GM23338 (cell line): Measurements from ENCODE around the gene AARS2. TPM values are rescaled to one million over a fixed set of nuclear protein-coding genes. Genes with fewer than 3 reads are reported as not detected.

ENCODE experiments used
- CREB1 ChIP-seq: fragments of 250-450 bp; sonication (Bioruptor Pico); IDR thresholded peaks from 2 replicates; pipeline ENCODE4 v1.5.0; 2020; ENCODE audit warnings: low read depth, mild to moderate bottlenecking, moderate library complexity
- EZH2phosphoT487 ChIP-seq: fragments of 200-600 bp; sonication (generic); IDR thresholded peaks from one replicate; pipeline ENCODE4 v1.8.1; 2018; ENCODE audit warnings: antibody characterized with exemption; ENCODE audit not compliant: unreplicated experiment
- NANOG ChIP-seq: IDR thresholded peaks from 2 replicates; pipeline ENCODE4 v1.6.1; 2016; ENCODE audit warnings: antibody characterized with exemption, borderline replicate concordance
- STAT1 ChIP-seq: IDR thresholded peaks from one replicate; pipeline ENCODE4 v1.6.1; 2016; ENCODE audit warnings: antibody characterized with exemption; ENCODE audit not compliant: unreplicated experiment
- ZNF114 ChIP-seq: fragments of 250-450 bp; sonication (Bioruptor Pico); IDR thresholded peaks from 2 replicates; pipeline ENCODE4 v1.5.0; 2020; ENCODE audit warnings: mild to moderate bottlenecking, moderate library complexity
- ZNF462 ChIP-seq: fragments of 250-450 bp; sonication (Bioruptor Pico); IDR thresholded peaks from 2 replicates; pipeline ENCODE4 v1.5.0; 2020; ENCODE audit warnings: mild to moderate bottlenecking, moderate library complexity
- polyA plus RNA-seq: library from polyadenylated mRNA; unstranded; fragments of >200 nt; fragmentation: Nextera tagmentation; extraction: Ambion mirVana; gene quantifications from 2 replicates; pipeline ENCODE4 v1.2.1, GENCODE V29; 2016
- total RNA-seq: library from RNA; depleted of rRNA; stranded (reverse); fragments of >200 nt; shearing (Covaris generic); gene quantifications from 2 replicates; pipeline ENCODE4 v1.2.3, GENCODE V29; 2014
- TF ChIP-seq, protein P1 (sequence below): IDR thresholded peaks from one replicate; pipeline ENCODE4 v1.6.1; 2018; ENCODE audit warnings: antibody characterized with exemption; ENCODE audit not compliant: unreplicated experiment

The AARS2 gene
- total and polyA plus RNA-seq, 2 experiments from 2014 or later = 6.5 to 23.2 TPM

GRCh38 chr6:44257025-44257752 is 56.0 kb downstream of the AARS2 start, which contains the start of gene SLC35B2 (continued):
- no peak for TF ChIP-seq ZNF462 (CRISPR knock-in tag)
- no peak for TF ChIP-seq STAT1
- TF ChIP-seq CREB1 (CRISPR knock-in tag) = 0 out of 2 replicates have a peak, but pooled peaks have one; percentile 35
- TF ChIP-seq ZNF114 (CRISPR knock-in tag) = no peak
- no peak for TF ChIP-seq EZH2phosphoT487
- TF ChIP-seq, protein P1, sequence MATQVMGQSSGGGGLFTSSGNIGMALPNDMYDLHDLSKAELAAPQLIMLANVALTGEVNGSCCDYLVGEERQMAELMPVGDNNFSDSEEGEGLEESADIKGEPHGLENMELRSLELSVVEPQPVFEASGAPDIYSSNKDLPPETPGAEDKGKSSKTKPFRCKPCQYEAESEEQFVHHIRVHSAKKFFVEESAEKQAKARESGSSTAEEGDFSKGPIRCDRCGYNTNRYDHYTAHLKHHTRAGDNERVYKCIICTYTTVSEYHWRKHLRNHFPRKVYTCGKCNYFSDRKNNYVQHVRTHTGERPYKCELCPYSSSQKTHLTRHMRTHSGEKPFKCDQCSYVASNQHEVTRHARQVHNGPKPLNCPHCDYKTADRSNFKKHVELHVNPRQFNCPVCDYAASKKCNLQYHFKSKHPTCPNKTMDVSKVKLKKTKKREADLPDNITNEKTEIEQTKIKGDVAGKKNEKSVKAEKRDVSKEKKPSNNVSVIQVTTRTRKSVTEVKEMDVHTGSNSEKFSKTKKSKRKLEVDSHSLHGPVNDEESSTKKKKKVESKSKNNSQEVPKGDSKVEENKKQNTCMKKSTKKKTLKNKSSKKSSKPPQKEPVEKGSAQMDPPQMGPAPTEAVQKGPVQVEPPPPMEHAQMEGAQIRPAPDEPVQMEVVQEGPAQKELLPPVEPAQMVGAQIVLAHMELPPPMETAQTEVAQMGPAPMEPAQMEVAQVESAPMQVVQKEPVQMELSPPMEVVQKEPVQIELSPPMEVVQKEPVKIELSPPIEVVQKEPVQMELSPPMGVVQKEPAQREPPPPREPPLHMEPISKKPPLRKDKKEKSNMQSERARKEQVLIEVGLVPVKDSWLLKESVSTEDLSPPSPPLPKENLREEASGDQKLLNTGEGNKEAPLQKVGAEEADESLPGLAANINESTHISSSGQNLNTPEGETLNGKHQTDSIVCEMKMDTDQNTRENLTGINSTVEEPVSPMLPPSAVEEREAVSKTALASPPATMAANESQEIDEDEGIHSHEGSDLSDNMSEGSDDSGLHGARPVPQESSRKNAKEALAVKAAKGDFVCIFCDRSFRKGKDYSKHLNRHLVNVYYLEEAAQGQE = no peak
- no peak for TF ChIP-seq NANOG
